Tibial artery (tissue), 4 donors: ENCODE measurements around the gene TP63.

Experiments
- DNase-seq, 2 donors: peaks; one replicate each; pipeline ENCODE4 v3.0.0-alpha.2; 2019
- H3K27ac ChIP-seq, 2 donors: fragments of 200-600 bp; sonication (generic) in 1 of 2; 1 replicate in 1 of 2; 2 replicates in 1 of 2; pipeline ENCODE4 v1.5.1; 2018 to 2019; ENCODE audit warnings: mild to moderate bottlenecking in 1 of 2
- H3K27me3 ChIP-seq, 2 donors: fragments of 200-600 bp; sonication (generic) in 1 of 2; one replicate each; pipeline versions ENCODE4 v1.5.1 to v1.6.0; 2016 to 2019
- H3K36me3 ChIP-seq, 3 donors: fragments of 200-600 bp; sonication (generic) in 2 of 3; one replicate each; pipeline ENCODE4 v1.5.1; 2016 to 2019; ENCODE audit warnings: mild to moderate bottlenecking in 2 of 3
- H3K4me1 ChIP-seq, 4 donors: fragments of 200-600 bp; sonication (generic) in 2 of 4; 1 replicate in 3 of 4; 2 replicates in 1 of 4; pipeline ENCODE4 v1.5.1; 2016 to 2019
- H3K4me3 ChIP-seq, 2 donors: fragments of 200-600 bp; sonication (generic) in 1 of 2; 1 replicate in 1 of 2; 2 replicates in 1 of 2; pipeline ENCODE4 v1.5.1; 2018 to 2019; ENCODE audit warnings: mild to moderate bottlenecking in 2 of 2
- H3K9me3 ChIP-seq, 3 donors: fragments of 200-600 bp; sonication (generic) in 1 of 3; one replicate each; pipeline ENCODE4 v1.5.1; 2016 to 2019
- CTCF ChIP-seq, 2 experiments: fragments of 200-600 bp in 1 of 2; fragments of 450-650 bp in 1 of 2; IDR thresholded peaks; one replicate each; pipeline ENCODE4 v1.5.1; 2017 to 2019; ENCODE audit warnings: antibody characterized with exemption in 2 of 2, mild to moderate bottlenecking in 1 of 2, moderate library complexity in 1 of 2
- intact Hi-C: fragments of 100-400 bp; cut with DNase I; formaldehyde crosslinking; loops from one replicate; pipeline ENCODE4 v1.15.0; 2023; ENCODE audit warnings: low total_unique reads

Gene TP63

GRCh38 chr3:189812806-189813465, 181.7 kb downstream of the TP63 start:
- intact Hi-C loops, result no loop called here
- no peaks in the 10 kb centered on the region for H3K27me3 ChIP-seq
- no peak for DNase-seq
- no peaks in the 10 kb centered on the region for H3K36me3 ChIP-seq
- no peaks in the 10 kb centered on the region for H3K9me3 ChIP-seq
- H3K4me3 ChIP-seq, result no peak overlapping the region
- no peak overlapping the region for H3K27ac ChIP-seq
- no peaks in the 10 kb centered on the region for H3K4me1 ChIP-seq
- TF ChIP-seq CTCF (IDR thresholded peaks at IDR 0.05), result no peak

- Histone ChIP-seq H3K9me3 (no peaks in the 10 kb centered on the region), H3K36me3 (no peaks in the 10 kb centered on the region), H3K27me3 (no peaks in the 10 kb centered on the region), H3K4me3 (no peak overlapping the region), H3K27ac (no peak overlapping the region), H3K4me1 (no peaks in the 10 kb centered on the region)
- DNase-seq, result no peak
- no peak for TF ChIP-seq CTCF (IDR thresholded peaks at IDR 0.05)
- intact Hi-C loops, result no loop called here
Observed at GRCh38 chr3:189813647-189814240, 182.6 kb downstream of the TP63 start.

DNA sequence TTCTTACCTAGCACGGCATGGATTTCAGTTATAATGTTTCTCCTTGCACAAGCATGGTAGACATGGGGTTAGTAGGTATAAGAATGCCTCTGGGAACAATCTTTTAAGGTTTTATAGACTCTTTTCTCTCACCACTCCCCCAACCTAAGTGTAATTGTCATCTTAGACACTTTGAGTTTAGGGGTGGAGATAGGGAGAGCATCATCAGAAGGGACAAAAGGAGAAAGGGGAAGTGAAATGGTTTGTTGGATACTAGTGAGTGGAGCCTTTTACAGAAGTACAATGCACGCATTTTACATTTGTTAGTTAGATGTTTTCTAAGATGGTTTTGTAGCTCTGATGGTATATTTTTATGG, 189.2 kb downstream of the TP63 start:
- intact Hi-C loops, result no loop called here
- Histone ChIP-seq H3K4me1 (no peaks in the 10 kb centered on the region), H3K27me3 (no peaks in the 10 kb centered on the region), H3K4me3 (no peak overlapping the region), H3K9me3 (no peaks in the 10 kb centered on the region), H3K36me3 (no peaks in the 10 kb centered on the region), H3K27ac (no peak overlapping the region)
- no peak for TF ChIP-seq CTCF (IDR thresholded peaks at IDR 0.05)
- no peak for DNase-seq

- H3K9me3 ChIP-seq, result no peaks in the 10 kb centered on the region
- no peaks in the 10 kb centered on the region for H3K4me1 ChIP-seq
- H3K27ac ChIP-seq, result no peak overlapping the region
- no peaks in the 10 kb centered on the region for H3K27me3 ChIP-seq
- H3K36me3 ChIP-seq, result no peaks in the 10 kb centered on the region
- DNase-seq, result no peak
- H3K4me3 ChIP-seq, result no peak overlapping the region
- intact Hi-C loops, result no loop called here
- no peak for TF ChIP-seq CTCF (IDR thresholded peaks at IDR 0.05)
Observed at GRCh38 chr3:189821262-189821661, 190.1 kb downstream of the TP63 start.

GRCh38 chr3:189822726-189823125, 191.5 kb downstream of the TP63 start:
- Histone ChIP-seq H3K9me3 (no peaks in the 10 kb centered on the region), H3K36me3 (no peaks in the 10 kb centered on the region), H3K4me3 (no peak overlapping the region), H3K27me3 (no peaks in the 10 kb centered on the region), H3K4me1 (no peaks in the 10 kb centered on the region), H3K27ac (no peak overlapping the region)
- intact Hi-C loops, result no loop called here
- DNase-seq, result no peak
- no peak for TF ChIP-seq CTCF (IDR thresholded peaks at IDR 0.05)
